H1 (cell line): Measurements from ENCODE around the gene PPM1G. TPM values are rescaled to one million over a fixed set of nuclear protein-coding genes. Genes with fewer than 3 reads are reported as not detected.

Experiments
- CTCF ChIA-PET: fragments of 300-600 bp; sonication (Branson Sonifier 250); formaldehyde crosslinking; loops from one replicate; lab custom pipeline; 2021; ENCODE audit not compliant: partially characterized antibody; lab: Charles Lee
- POLR2A ChIA-PET: fragments of 300-600 bp; sonication (Branson Sonifier 250); formaldehyde crosslinking; loops from one replicate; lab custom pipeline; 2021; ENCODE audit warnings: inconsistent platforms; ENCODE audit not compliant: partially characterized antibody; lab: Charles Lee
- DNase-seq, 2 experiments: peaks; one replicate each; pipeline versions ENCODE4 v3.0.0 to v3.0.0-alpha.2; 2010 to 2022; ENCODE audit warnings: low spot score in 2 of 2, low read depth in 1 of 2, mixed read lengths in 1 of 2
- FAIRE-seq: peaks from 2 replicates; lab custom pipeline; 2011; peaks lifted over from hg19 to GRCh38; lab: Jason Lieb, UNC
- H2AFZ ChIP-seq: 2 replicates; pipeline ENCODE4 v1.8.1; 2012; ENCODE audit warnings: low read length, inconsistent platforms
- H2AK5ac ChIP-seq: 2 replicates; pipeline ENCODE4 v1.6.1; 2013; ENCODE audit warnings: low read depth, low read length
- H2BK120ac ChIP-seq: replicated peaks from 2 replicates; pipeline ENCODE3; 2013; ENCODE audit warnings: low read depth, low read length, inconsistent platforms
- H2BK12ac ChIP-seq: 2 replicates; pipeline ENCODE4 v1.6.1; 2013; ENCODE audit warnings: low read depth, low read length
- H2BK15ac ChIP-seq: 2 replicates; pipeline ENCODE4 v1.6.1; 2013; ENCODE audit warnings: low read length
- H2BK20ac ChIP-seq: 2 replicates; pipeline ENCODE4 v1.6.1; 2013; ENCODE audit warnings: low read length
- H2BK5ac ChIP-seq: 2 replicates; pipeline ENCODE4 v1.6.1; 2013; ENCODE audit warnings: low read depth, low read length
- H3K14ac ChIP-seq: 2 replicates; pipeline ENCODE4 v1.6.1; 2013; ENCODE audit warnings: inconsistent platforms; ENCODE audit not compliant: insufficient read length
- H3K18ac ChIP-seq: 2 replicates; pipeline ENCODE4 v1.6.1; 2013; ENCODE audit warnings: low read length; ENCODE audit errors: extremely low read depth
- H3K23ac ChIP-seq: 2 replicates; pipeline ENCODE4 v1.6.1; 2013; ENCODE audit warnings: inconsistent platforms; ENCODE audit not compliant: insufficient read length
- H3K23me2 ChIP-seq: 2 replicates; pipeline ENCODE4 v1.6.1; 2013; ENCODE audit warnings: low read depth, low read length
- H3K27ac ChIP-seq: 2 replicates; pipeline ENCODE4 v1.6.1; 2011; ENCODE audit warnings: low read depth, low read length, inconsistent platforms
- H3K27me3 ChIP-seq, 4 experiments: replicated peaks in 1 of 4; 1 replicate in 1 of 4; 2 replicates in 3 of 4; pipeline versions ENCODE4 v1.6.1 to v1.8.1; 2011 to 2013; ENCODE audit warnings: low read length in 3 of 4, mild to moderate bottlenecking in 3 of 4, inconsistent platforms in 2 of 4, mixed read lengths in 2 of 4, moderate library complexity in 1 of 4; ENCODE audit not compliant: control insufficient read depth in 3 of 4, insufficient read depth in 3 of 4; ENCODE audit errors: extremely low read depth in 1 of 4
- H3K36me3 ChIP-seq, 4 experiments: 2 replicates each; pipeline versions ENCODE4 v1.6.1 to v1.8.1; 2011 to 2013; ENCODE audit warnings: mild to moderate bottlenecking in 4 of 4, low read length in 3 of 4, moderate library complexity in 2 of 4, control low read depth in 1 of 4, inconsistent platforms in 1 of 4; ENCODE audit not compliant: insufficient read depth in 4 of 4, control insufficient read depth in 2 of 4
- H3K4ac ChIP-seq: replicated peaks from 2 replicates; pipeline ENCODE3; 2013; ENCODE audit warnings: low read length, low read depth, mixed read lengths, inconsistent platforms; ENCODE audit not compliant: insufficient read length
- H3K4me1 ChIP-seq, 4 experiments: replicated peaks in 1 of 4; 1 replicate in 1 of 4; 2 replicates in 3 of 4; pipeline versions ENCODE4 v1.6.1 to v1.8.1; 2011 to 2013; ENCODE audit warnings: low read length in 3 of 4, inconsistent platforms in 2 of 4, mixed read lengths in 1 of 4; ENCODE audit not compliant: insufficient read depth in 4 of 4, control insufficient read depth in 3 of 4
- H3K4me2 ChIP-seq, 2 experiments: 2 replicates each; pipeline versions ENCODE4 v1.6.1 to v1.8.1; 2011 to 2013; ENCODE audit warnings: low read depth in 2 of 2, low read length in 2 of 2, control low read depth in 1 of 2, inconsistent platforms in 1 of 2, mild to moderate bottlenecking in 1 of 2; ENCODE audit not compliant: insufficient read depth in 1 of 2
- H3K4me3 ChIP-seq, 4 experiments: fragments of 200-600, 300-600 bp in 1 of 4; sonication (generic), shearing (Covaris generic), sonication (Bioruptor Twin) in 1 of 4; 2 replicates each; pipeline versions ENCODE4 v1.5.1 to v1.8.1; 2011 to 2016; ENCODE audit warnings: low read length in 4 of 4, low read depth in 3 of 4, control low read depth in 2 of 4, inconsistent platforms in 2 of 4, mild to moderate bottlenecking in 2 of 4, mixed read lengths in 1 of 4, moderate library complexity in 1 of 4; ENCODE audit not compliant: insufficient read depth in 2 of 4; ENCODE audit errors: extremely low read depth in 1 of 4
- H3K56ac ChIP-seq: replicated peaks from 2 replicates; pipeline ENCODE3; 2013; ENCODE audit warnings: low read depth, mild to moderate bottlenecking, mixed read lengths, low read length, inconsistent platforms; ENCODE audit not compliant: insufficient read length
- H3K79me1 ChIP-seq: 2 replicates; pipeline ENCODE4 v1.6.1; 2013; ENCODE audit warnings: low read depth, low read length, control low read depth
- H3K79me2 ChIP-seq, 2 experiments: 2 replicates each; pipeline versions ENCODE4 v1.6.1 to v1.8.1; 2012 to 2013; ENCODE audit warnings: low read length in 2 of 2, mild to moderate bottlenecking in 2 of 2, inconsistent platforms in 1 of 2; ENCODE audit not compliant: insufficient read depth in 2 of 2, control insufficient read depth in 1 of 2
- H3K9ac ChIP-seq, 4 experiments: replicated peaks in 1 of 4; 1 replicate in 1 of 4; 2 replicates in 3 of 4; pipeline versions ENCODE4 v1.6.1 to v1.8.1; 2011 to 2013; ENCODE audit warnings: low read depth in 3 of 4, low read length in 3 of 4, control low read depth in 2 of 4, mild to moderate bottlenecking in 2 of 4, moderate library complexity in 2 of 4, inconsistent platforms in 1 of 4; ENCODE audit errors: extremely low read depth in 1 of 4
- H3K9me3 ChIP-seq, 2 experiments: 2 replicates each; pipeline versions ENCODE4 v1.6.1 to v1.8.1; 2012 to 2013; ENCODE audit warnings: mild to moderate bottlenecking in 2 of 2, moderate library complexity in 2 of 2, control low read depth in 1 of 2, inconsistent platforms in 1 of 2, low read depth in 1 of 2, low read length in 1 of 2, mixed read lengths in 1 of 2; ENCODE audit not compliant: insufficient read depth in 2 of 2
- H4K20me1 ChIP-seq, 2 experiments: replicated peaks in 1 of 2; 2 replicates each; pipeline versions ENCODE3 to v1.8.1; 2011 to 2013; ENCODE audit warnings: inconsistent platforms in 2 of 2, low read length in 2 of 2, mild to moderate bottlenecking in 1 of 2; ENCODE audit not compliant: insufficient read depth in 2 of 2, control insufficient read depth in 1 of 2
- H4K5ac ChIP-seq: 2 replicates; pipeline ENCODE4 v1.6.1; 2013; ENCODE audit warnings: low read length, low read depth, mixed read lengths, inconsistent platforms; ENCODE audit not compliant: insufficient read length
- H4K8ac ChIP-seq: 2 replicates; pipeline ENCODE4 v1.8.0; 2013; ENCODE audit warnings: mild to moderate bottlenecking, moderate library complexity, low read length, inconsistent platforms; ENCODE audit not compliant: insufficient read depth; ENCODE audit errors: extremely low read depth
- H4K91ac ChIP-seq: replicated peaks from 2 replicates; pipeline ENCODE3; 2013; ENCODE audit warnings: low read length, mixed read lengths, inconsistent platforms; ENCODE audit not compliant: insufficient read length
- RBBP5 ChIP-seq: IDR thresholded peaks from 2 replicates; pipeline ENCODE4 v1.7.1; 2012; ENCODE audit warnings: low read depth, mild to moderate bottlenecking, inconsistent platforms, low read length, moderate library complexity, borderline replicate concordance
- WGBS, 2 experiments: shearing (Covaris generic) in 1 of 2; methylation state at CpG; one replicate each; pipeline versions ENCODE4 v1.1.6 to v1.1.7; 2013 to 2015; ENCODE audit warnings: low lambda C conversion rate in 2 of 2, mixed read lengths in 2 of 2, inconsistent platforms in 1 of 2, low coverage in 1 of 2, missing lambda C conversion rate in 1 of 2; ENCODE audit not compliant: insufficient replicate concordance in 2 of 2, insufficient coverage in 1 of 2, insufficient read length in 1 of 2; ENCODE audit errors: extremely low coverage in 1 of 2, missing lambda C conversion rate in 1 of 2; 5-methylcytosine and 5-hydroxymethylcytosine counted together
- polyA plus RNA-seq, 7 experiments: library from polyadenylated mRNA; depleted of rRNA in 3 of 7; stranded (reverse) in 5 of 7; unstranded in 2 of 7; fragments of >200 nt in 5 of 7; fragments of 200-250 nt in 2 of 7; gene quantifications; 1 replicate in 5 of 7; 2 replicates in 1 of 7; 4 replicates in 1 of 7; pipeline versions ENCODE4 v1.2.1 to v1.2.3, GENCODE V29; 2011 to 2013; ENCODE audit warnings: missing spikeins in 2 of 7, mixed read lengths in 2 of 7
- total RNA-seq: library from RNA; stranded (reverse); fragmentation: NEBNext Ultra II Directional; extraction: Animal tissue kit (Norgen Biotek cat#: 25700); gene quantifications from 2 replicates; pipeline ENCODE4 v1.2.1, GENCODE V29; 2021
- TF ChIP-seq, protein P1 (sequence below): IDR thresholded peaks from 2 replicates; pipeline ENCODE4 v1.6.1; 2012; ENCODE audit warnings: low read length, inconsistent platforms

PPM1G gene
- total and polyA plus RNA-seq, 2 of the 8 experiments (the other 6 are each of a cell fraction or from before 2014, with no cell fraction given): 73.3 to 203 TPM

- WGBS, 2 experiments: 79% methylated on average over 2 of the region's 2 CpGs; no CpG with 5 or more reads in 1 of the 2 experiments
- Histone ChIP-seq H2BK120ac (no peak overlapping the region), H3K14ac (no peak overlapping the region), H2AFZ (no peak overlapping the region), H4K91ac (peak overlapping the region; percentile 6), H2AK5ac (no peak overlapping the region), H3K27ac (0 out of 2 replicates have a peak overlapping the region, but pooled peaks have one; percentile 85), H3K4me3 (peak overlapping the region; percentile 65 to 96 (median 82)), H3K18ac (no peak overlapping the region), H3K9me3 (no peaks in the 10 kb centered on the region), H2BK12ac (no peak overlapping the region), H3K9ac (peak overlapping the region in 3 of 4 experiments; percentile 84 to 89 (median 85); a peak in 5 of 7 replicates), H3K79me2 (peaks cover 0 to 12% of the 10 kb centered on the region in 2 experiments; a peak in 2 of 4 replicates), H3K27me3 (no peaks in the 10 kb centered on the region), H2BK15ac (no peak overlapping the region), H2BK20ac (no peak overlapping the region), H4K5ac (no peak overlapping the region), H3K23me2 (peaks cover 7% of the 10 kb centered on the region), H2BK5ac (no peak overlapping the region), H3K4ac (no peak overlapping the region), H3K23ac (no peak overlapping the region), H3K4me2 (peak overlapping the region; percentile 88 to 96), H4K8ac (no peak overlapping the region), H3K4me1 (peaks cover 0 to 8% (median 2%) of the 10 kb centered on the region in 4 experiments; a peak in 5 of 7 replicates), H3K36me3 (peaks cover 46 to 70% (median 61%) of the 10 kb centered on the region in 4 experiments), H4K20me1 (peaks cover 4 to 11% of the 10 kb centered on the region in 2 experiments), H3K79me1 (peaks cover 8% of the 10 kb centered on the region; the same call in 1 of the 2 replicates), H3K56ac (no peak overlapping the region)
- TF ChIP-seq RBBP5: no peak
- TF ChIP-seq, protein P1, sequence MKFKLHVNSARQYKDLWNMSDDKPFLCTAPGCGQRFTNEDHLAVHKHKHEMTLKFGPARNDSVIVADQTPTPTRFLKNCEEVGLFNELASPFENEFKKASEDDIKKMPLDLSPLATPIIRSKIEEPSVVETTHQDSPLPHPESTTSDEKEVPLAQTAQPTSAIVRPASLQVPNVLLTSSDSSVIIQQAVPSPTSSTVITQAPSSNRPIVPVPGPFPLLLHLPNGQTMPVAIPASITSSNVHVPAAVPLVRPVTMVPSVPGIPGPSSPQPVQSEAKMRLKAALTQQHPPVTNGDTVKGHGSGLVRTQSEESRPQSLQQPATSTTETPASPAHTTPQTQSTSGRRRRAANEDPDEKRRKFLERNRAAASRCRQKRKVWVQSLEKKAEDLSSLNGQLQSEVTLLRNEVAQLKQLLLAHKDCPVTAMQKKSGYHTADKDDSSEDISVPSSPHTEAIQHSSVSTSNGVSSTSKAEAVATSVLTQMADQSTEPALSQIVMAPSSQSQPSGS: no peak
- no peak for DNase-seq
- no peak for FAIRE-seq
- ChIA-PET CTCF (interaction anchor here (0.7 to 1.4 kb wide), 8 partner anchors 8 to 67 kb away, joined by 3 to 9 read pairs (median 3); partner anchors contain the start of gene GTF3C2), POLR2A (interaction anchor here (0.7 to 9.5 kb wide), 26 partner anchors 8 to 284 kb away, joined by 3 to 114 read pairs (median 4); partner anchors contain the start of genes CCDC121, EIF2B4, GPN1 and GTF3C2)
Measured at GRCh38 chr2:27379383-27379835, 30.0 kb downstream of the PPM1G start.
